AG10803 (cell line): ENCODE measurements around the gene RETN.
A peak's percentile ranks its signal among the peaks of the same experiment; 100 is the strongest.

Experiments
- DNase-seq: peaks from one replicate; pipeline ENCODE4 v3.0.0; 2010; ENCODE audit warnings: low read depth
- H3K4me3 ChIP-seq: 2 replicates; pipeline ENCODE4 v1.5.1; 2011; ENCODE audit warnings: mild to moderate bottlenecking, low read length, control low read depth
- CTCF ChIP-seq: conservative IDR thresholded peaks from 2 replicates; pipeline ENCODE4 v1.5.1; 2011; ENCODE audit warnings: mild to moderate bottlenecking, low read length, control low read depth, inconsistent platforms

RETN gene

GRCh38 chr19:7633698-7634097, 35.2 kb upstream of the RETN start, which contains the start of gene PCP2:
TSS of gene PCP2 (minus strand) at chr19:7633719. CDS start at chr19:7633457, 262 bp downstream.
- no peak within 1 kb of the TSS for H3K4me3 ChIP-seq
- no peak for DNase-seq
- no peak for TF ChIP-seq CTCF

- H3K4me3 ChIP-seq, result no peak overlapping the region
- TF ChIP-seq CTCF, result no peak
- no peak for DNase-seq
Observed at GRCh38 chr19:7635670-7636069, 33.2 kb upstream of the RETN start.

DNA sequence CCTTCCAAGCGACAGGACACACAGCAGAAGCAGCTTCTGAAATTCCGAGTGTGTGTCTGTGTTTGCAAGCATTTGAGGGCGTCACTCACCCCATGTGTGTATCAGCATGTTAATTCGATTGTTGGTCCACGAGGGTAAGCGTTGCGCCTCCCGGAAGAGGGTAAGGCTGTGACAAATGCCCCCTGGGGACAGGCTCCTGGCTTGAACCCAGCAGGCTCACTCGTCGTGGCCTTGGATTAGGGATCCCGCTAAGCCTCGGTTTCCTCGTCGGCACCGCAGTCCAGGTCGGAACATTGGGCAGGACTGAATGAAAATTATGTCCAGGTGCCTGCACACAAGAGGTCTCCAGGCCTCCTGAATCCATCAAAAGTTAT, 32.5 kb upstream of the RETN start:
- H3K4me3 ChIP-seq, result no peak overlapping the region

DNA sequence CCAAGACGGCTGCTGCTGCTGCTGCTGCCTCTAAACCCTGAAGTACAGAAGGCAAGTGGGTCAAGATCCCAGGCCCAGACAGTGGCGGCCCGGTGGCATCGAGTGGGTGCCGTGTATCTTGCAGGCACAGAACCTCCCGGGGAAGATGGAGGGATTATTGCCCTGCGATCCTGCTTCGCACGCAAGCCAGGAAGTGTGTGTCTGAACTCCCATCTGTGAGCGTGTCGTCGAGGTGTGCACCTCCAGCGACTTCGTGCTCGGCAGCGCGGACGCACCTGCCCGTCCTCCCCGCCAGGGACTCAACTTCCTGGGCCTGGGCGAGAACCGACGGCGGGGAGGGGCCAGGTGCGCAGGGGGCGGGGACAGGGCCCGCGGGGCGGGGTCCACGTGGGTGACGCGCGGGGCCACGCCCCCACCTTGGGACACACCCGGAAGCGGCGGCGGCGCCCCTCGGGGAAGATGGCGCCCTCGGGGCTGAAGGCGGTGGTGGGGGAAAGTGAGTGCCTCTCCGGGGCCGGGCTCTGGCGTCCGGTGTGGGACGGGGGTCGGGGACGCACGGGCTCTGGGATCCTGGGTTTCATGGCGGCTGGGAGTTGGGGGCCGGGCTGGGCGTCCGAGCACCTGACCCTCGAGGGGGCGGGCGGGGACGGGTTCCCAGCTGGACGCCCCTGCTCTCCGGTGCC, 32.0 kb upstream of the RETN start, which contains the start of gene STXBP2:
Gene STXBP2 (plus strand): TSS at position 420 of the 683 bp plus-strand sequence. CDS start 40 bp downstream, at position 460.
- H3K4me3 ChIP-seq, result peak within 1 kb of the TSS; percentile 16
- no peak for TF ChIP-seq CTCF
- no peak for DNase-seq

More for the DNA sequence above, 32.5 kb upstream of the RETN start:
- no peak for DNase-seq
- TF ChIP-seq CTCF, result no peak

DNA sequence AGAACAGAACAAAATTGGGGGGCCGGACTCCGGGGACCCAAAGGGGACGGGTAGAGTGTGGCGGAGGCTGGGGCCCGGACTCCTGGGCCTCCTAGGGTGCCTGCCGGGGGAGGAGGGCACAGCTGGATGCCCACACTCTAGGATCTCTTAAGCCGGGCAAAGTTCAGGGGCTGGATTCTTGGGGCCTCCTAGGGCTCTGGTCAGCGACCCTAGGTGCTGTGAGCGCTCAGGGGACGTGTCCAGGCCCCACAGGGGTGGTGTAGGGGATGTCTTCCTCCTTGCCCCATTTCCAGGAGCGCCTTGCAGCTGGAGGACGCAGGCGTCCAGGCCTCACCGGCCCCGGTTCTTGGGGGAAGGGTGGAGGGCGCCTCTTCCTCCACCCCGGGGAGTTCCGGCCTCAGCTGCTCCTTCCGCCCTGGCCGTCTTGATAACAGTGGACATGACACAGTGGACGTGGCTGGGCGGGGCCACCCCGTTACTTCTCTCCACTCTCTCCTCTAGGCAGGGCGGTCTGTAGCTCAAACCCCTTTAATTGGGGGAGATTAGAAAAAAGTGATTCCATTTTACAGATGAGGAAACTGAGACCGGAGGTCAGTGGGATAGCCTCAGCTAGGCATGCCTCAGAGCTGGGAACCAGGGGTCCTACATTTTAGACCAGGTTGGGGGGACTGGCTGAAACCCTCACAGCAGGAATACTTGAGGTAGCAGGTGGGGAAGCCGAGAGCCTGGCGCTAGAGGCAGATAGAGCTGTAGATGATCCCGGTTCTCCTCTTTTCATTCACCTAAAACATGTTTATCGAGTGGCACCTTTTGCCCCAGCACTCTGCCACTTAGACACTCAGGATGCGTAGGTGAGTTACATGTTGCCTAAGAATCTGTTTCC, 31.2 kb upstream of the RETN start:
- no peak for DNase-seq
- no peak for TF ChIP-seq CTCF
- peak overlapping the region; percentile 8; the same call in 1 of the 2 replicates for H3K4me3 ChIP-seq

DNA sequence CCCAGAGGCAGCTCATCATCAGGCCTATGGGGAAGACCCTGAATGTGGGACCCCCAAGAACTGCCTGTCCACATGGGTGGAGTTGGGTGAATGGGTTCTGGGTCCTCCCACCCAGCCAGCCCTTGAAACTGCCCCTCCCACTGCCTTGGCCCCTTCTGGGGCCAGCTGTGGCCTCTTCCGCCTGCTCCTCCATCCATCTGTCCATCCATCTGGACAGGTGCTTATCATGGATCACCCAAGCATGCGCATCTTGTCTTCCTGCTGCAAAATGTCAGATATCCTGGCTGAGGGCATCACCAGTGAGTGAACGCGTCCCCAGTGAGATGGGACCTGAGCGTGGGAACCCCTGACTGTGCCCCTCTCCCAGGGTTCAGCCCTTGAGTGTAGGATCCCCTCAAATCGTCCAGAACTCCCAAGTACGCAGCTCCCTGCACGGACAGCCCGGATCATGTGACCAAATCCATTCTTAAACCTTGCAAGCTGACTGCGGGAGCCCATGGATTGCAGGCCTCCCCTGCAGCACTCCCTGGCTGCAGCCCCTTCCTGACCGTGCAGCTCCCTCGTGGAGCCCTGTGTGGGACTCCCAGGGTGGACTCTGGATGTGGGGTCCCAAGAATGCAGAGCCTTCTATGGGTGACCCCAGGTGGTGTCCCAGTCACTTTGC, 29.9 kb upstream of the RETN start:
- no peak for DNase-seq
- H3K4me3 ChIP-seq, result no peak overlapping the region
- TF ChIP-seq CTCF, result no peak
